Neural cell (in vitro differentiated cells): ENCODE measurements around the gene BZW1. TPM values are rescaled to one million over a fixed set of nuclear protein-coding genes. Genes with fewer than 3 reads are reported as not detected.

Experiments
- H2AFZ ChIP-seq: fragments of 200-600, 300-800 bp; sonication (generic), shearing (Covaris generic); 2 replicates; pipeline ENCODE4 v1.6.0; 2014; ENCODE audit warnings: low read depth, mild to moderate bottlenecking, antibody characterized with exemption, low read length, moderate library complexity
- H3F3A ChIP-seq: fragments of 200-600 bp; shearing (Covaris generic); 2 replicates; pipeline ENCODE4 v1.6.1; 2016; ENCODE audit warnings: mild to moderate bottlenecking, moderate library complexity, mixed read lengths, antibody characterized with exemption, low read length; ENCODE audit not compliant: insufficient read depth, poor library complexity, severe bottlenecking
- H3K27ac ChIP-seq: fragments of 200-600, 300-800 bp; sonication (generic), shearing (Covaris generic); 2 replicates; pipeline ENCODE4 v1.5.1; 2014; ENCODE audit warnings: mild to moderate bottlenecking, low read length, moderate library complexity
- H3K27me3 ChIP-seq: fragments of 300-800, 200-600 bp; sonication (generic), shearing (Covaris generic); 2 replicates; pipeline ENCODE4 v1.6.0; 2014; ENCODE audit warnings: mild to moderate bottlenecking, low read depth, low read length, moderate library complexity; ENCODE audit not compliant: insufficient read depth
- H3K36me3 ChIP-seq: fragments of 300-800, 200-600 bp; sonication (generic), shearing (Covaris generic); 2 replicates; pipeline ENCODE4 v1.5.1; 2014; ENCODE audit warnings: mild to moderate bottlenecking, antibody characterized with exemption, low read length, moderate library complexity; ENCODE audit not compliant: insufficient read depth
- H3K4me2 ChIP-seq: fragments of 300-800, 200-600 bp; sonication (generic), shearing (Covaris generic); 2 replicates; pipeline ENCODE4 v1.6.0; 2014; ENCODE audit warnings: mild to moderate bottlenecking, low read length
- H3K4me3 ChIP-seq: fragments of 300-800, 200-600 bp; sonication (generic), shearing (Covaris generic); 2 replicates; pipeline ENCODE4 v1.5.1; 2014; ENCODE audit warnings: mild to moderate bottlenecking, low read length, moderate library complexity
- H3K79me2 ChIP-seq: fragments of 200-600 bp; shearing (Covaris generic); replicated peaks from 2 replicates; pipeline ENCODE4 v1.6.0; 2014; ENCODE audit warnings: mild to moderate bottlenecking, low read length, moderate library complexity; ENCODE audit not compliant: insufficient read depth
- H3K9ac ChIP-seq: fragments of 300-800, 200-600 bp; sonication (generic), shearing (Covaris generic); 2 replicates; pipeline ENCODE4 v1.6.1; 2016; ENCODE audit warnings: mild to moderate bottlenecking, low read length, mixed read lengths
- H3K9me2 ChIP-seq: fragments of 200-600 bp; shearing (Covaris generic); 2 replicates; pipeline ENCODE4 v1.6.1; 2016; ENCODE audit warnings: mild to moderate bottlenecking, low read length, mixed read lengths; ENCODE audit not compliant: insufficient read depth
- H3K9me3 ChIP-seq: fragments of 200-600, 300-800 bp; sonication (generic), shearing (Covaris generic); 2 replicates; pipeline ENCODE4 v1.6.1; 2016; ENCODE audit warnings: mild to moderate bottlenecking, mixed run types, low read length, moderate library complexity, mixed read lengths
- H4K20me1 ChIP-seq: fragments of 200-600 bp; shearing (Covaris generic); 2 replicates; pipeline ENCODE4 v1.6.1; 2016; ENCODE audit warnings: mild to moderate bottlenecking, mixed run types; ENCODE audit not compliant: insufficient read depth
- EP300 ChIP-seq: fragments of 450-650 bp; conservative IDR thresholded peaks from 2 replicates; pipeline ENCODE4 v1.6.1; 2014; ENCODE audit warnings: antibody characterized with exemption, mild to moderate bottlenecking, moderate library complexity; ENCODE audit not compliant: poor library complexity, severe bottlenecking
- EZH2 ChIP-seq: fragments of 200-600, 300-800 bp; shearing (Covaris generic), sonication (generic); IDR thresholded peaks from 2 replicates; pipeline ENCODE4 v1.6.1; 2014; ENCODE audit warnings: antibody characterized with exemption, low read length, borderline replicate concordance, mild to moderate bottlenecking; ENCODE audit not compliant: insufficient read depth, poor library complexity, severe bottlenecking
- MXI1 ChIP-seq: fragments of 450-650 bp; conservative IDR thresholded peaks from 2 replicates; pipeline ENCODE4 v1.6.1; 2014; ENCODE audit warnings: antibody characterized with exemption, mild to moderate bottlenecking; ENCODE audit not compliant: poor library complexity, severe bottlenecking
- POLR2AphosphoS5 ChIP-seq: IDR thresholded peaks from 2 replicates; pipeline ENCODE4 v1.6.1; 2012
- RAD21 ChIP-seq: fragments of 450-650 bp; conservative IDR thresholded peaks from 2 replicates; pipeline ENCODE4 v1.6.1; 2014; ENCODE audit warnings: antibody characterized with exemption, mild to moderate bottlenecking, moderate library complexity
- REST ChIP-seq: IDR thresholded peaks from 2 replicates; pipeline ENCODE4 v1.6.1; 2012; ENCODE audit warnings: borderline replicate concordance
- SMC3 ChIP-seq: fragments of 450-650 bp; conservative IDR thresholded peaks from 2 replicates; pipeline ENCODE4 v1.6.1; 2014; ENCODE audit warnings: antibody characterized with exemption, mild to moderate bottlenecking, moderate library complexity; ENCODE audit not compliant: poor library complexity
- TAF1 ChIP-seq: IDR thresholded peaks from 2 replicates; pipeline ENCODE4 v1.6.1; 2012; ENCODE audit warnings: low read depth
- polyA plus RNA-seq: library from polyadenylated mRNA; depleted of rRNA; stranded (reverse); fragments of >200 nt; gene quantifications from 2 replicates; pipeline ENCODE4 v1.2.3, GENCODE V29; 2014
- TF ChIP-seq, protein P1 (sequence below): fragments of 450-650 bp; IDR thresholded peaks from 2 replicates; pipeline ENCODE4 v1.5.1; 2014; ENCODE audit warnings: antibody characterized with exemption, mild to moderate bottlenecking, moderate library complexity; ENCODE audit not compliant: poor library complexity, severe bottlenecking

Gene BZW1
- polyA plus RNA-seq, 1 donor from 2014 or later, result 291 TPM

DNA sequence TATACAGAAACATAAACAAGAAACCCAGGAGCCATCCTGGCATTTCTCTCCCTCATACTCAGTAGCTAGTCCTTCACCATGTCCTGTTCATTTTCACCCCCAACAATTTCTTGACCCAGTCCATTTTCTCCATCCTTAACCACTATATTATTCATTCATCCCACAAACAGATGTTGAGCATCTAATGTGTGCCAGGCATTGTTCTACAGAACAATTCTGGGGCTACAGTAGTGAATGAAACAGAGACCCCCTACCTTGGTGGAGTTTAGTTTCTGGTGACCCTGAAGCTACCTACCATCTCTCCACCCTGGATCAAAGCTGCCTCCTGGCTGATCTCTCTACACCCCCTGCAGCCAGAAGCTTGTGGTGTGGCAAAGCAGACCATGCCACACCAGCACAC is 27.5 kb upstream of the BZW1 start:
- no peak overlapping the region for H3K4me2 ChIP-seq
- no peaks in the 10 kb centered on the region for H3F3A ChIP-seq
- H3K79me2 ChIP-seq, result no peaks in the 10 kb centered on the region
- H3K27me3 ChIP-seq, result no peaks in the 10 kb centered on the region
- no peak overlapping the region for H3K27ac ChIP-seq
- H3K9me3 ChIP-seq, result no peaks in the 10 kb centered on the region
- no peak overlapping the region for H3K4me3 ChIP-seq
- H3K36me3 ChIP-seq, result no peaks in the 10 kb centered on the region
- TF ChIP-seq REST (no peak), RAD21 (no peak), SMC3 (no peak), MXI1 (no peak), EP300 (no peak), POLR2AphosphoS5 (no peak)
- no peaks in the 10 kb centered on the region for H3K9me2 ChIP-seq
- H3K9ac ChIP-seq, result no peak overlapping the region
- no peaks in the 10 kb centered on the region for H4K20me1 ChIP-seq
- H2AFZ ChIP-seq, result no peak overlapping the region

GRCh38 chr2:200786423-200786822 is 25.3 kb upstream of the BZW1 start:
- no peak overlapping the region for H3K27ac ChIP-seq
- H3K9ac ChIP-seq, result no peak overlapping the region
- no peak overlapping the region for H3K4me3 ChIP-seq
- H3K79me2 ChIP-seq, result no peaks in the 10 kb centered on the region
- no peaks in the 10 kb centered on the region for H4K20me1 ChIP-seq
- H3K9me2 ChIP-seq, result no peaks in the 10 kb centered on the region
- no peak overlapping the region for H3K4me2 ChIP-seq
- no peaks in the 10 kb centered on the region for H3K27me3 ChIP-seq
- TF ChIP-seq REST (no peak), TAF1 (no peak), MXI1 (no peak), RAD21 (no peak), EZH2 (no peak), SMC3 (no peak), EP300 (no peak), POLR2AphosphoS5 (no peak)
- TF ChIP-seq, protein P1, sequence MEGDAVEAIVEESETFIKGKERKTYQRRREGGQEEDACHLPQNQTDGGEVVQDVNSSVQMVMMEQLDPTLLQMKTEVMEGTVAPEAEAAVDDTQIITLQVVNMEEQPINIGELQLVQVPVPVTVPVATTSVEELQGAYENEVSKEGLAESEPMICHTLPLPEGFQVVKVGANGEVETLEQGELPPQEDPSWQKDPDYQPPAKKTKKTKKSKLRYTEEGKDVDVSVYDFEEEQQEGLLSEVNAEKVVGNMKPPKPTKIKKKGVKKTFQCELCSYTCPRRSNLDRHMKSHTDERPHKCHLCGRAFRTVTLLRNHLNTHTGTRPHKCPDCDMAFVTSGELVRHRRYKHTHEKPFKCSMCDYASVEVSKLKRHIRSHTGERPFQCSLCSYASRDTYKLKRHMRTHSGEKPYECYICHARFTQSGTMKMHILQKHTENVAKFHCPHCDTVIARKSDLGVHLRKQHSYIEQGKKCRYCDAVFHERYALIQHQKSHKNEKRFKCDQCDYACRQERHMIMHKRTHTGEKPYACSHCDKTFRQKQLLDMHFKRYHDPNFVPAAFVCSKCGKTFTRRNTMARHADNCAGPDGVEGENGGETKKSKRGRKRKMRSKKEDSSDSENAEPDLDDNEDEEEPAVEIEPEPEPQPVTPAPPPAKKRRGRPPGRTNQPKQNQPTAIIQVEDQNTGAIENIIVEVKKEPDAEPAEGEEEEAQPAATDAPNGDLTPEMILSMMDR, result no peak
- no peaks in the 10 kb centered on the region for H3K36me3 ChIP-seq
- H3K9me3 ChIP-seq, result no peaks in the 10 kb centered on the region
- no peak overlapping the region for H2AFZ ChIP-seq
- H3F3A ChIP-seq, result no peaks in the 10 kb centered on the region
